ENCODE data around the gene H3-3A.

Gene H3-3A

GRCh38 chr1:226062558-226063223 lies at the start of gene H3-3A:
H3-3A (plus strand) TSS chr1:226062716; CDS start chr1:226064352, 1,636 bp downstream.
- DNase-seq = peak; percentile 92

- DNase-seq = no peak
Measured at GRCh38 chr1:226017070-226017469, 45.4 kb upstream of the H3-3A start.

GRCh38 chr1:226019572-226019971 lies 42.9 kb upstream of the H3-3A start:
- no peak for DNase-seq

GRCh38 chr1:226021401-226021800 lies 41.1 kb upstream of the H3-3A start:
- no peak for DNase-seq

GRCh38 chr1:226021801-226022200 lies 40.7 kb upstream of the H3-3A start:
- no peak for DNase-seq

GRCh38 chr1:226023735-226024134 lies 38.8 kb upstream of the H3-3A start:
- no peak for DNase-seq

- no peak for DNase-seq
Measured at GRCh38 chr1:226026833-226027232, 35.7 kb upstream of the H3-3A start.

- DNase-seq = no peak
Measured at GRCh38 chr1:226027538-226028217, 34.8 kb upstream of the H3-3A start.

GRCh38 chr1:226029093-226029496 lies 33.4 kb upstream of the H3-3A start:
- no peak for DNase-seq

- DNase-seq = no peak
Measured at GRCh38 chr1:226029568-226030225, 32.8 kb upstream of the H3-3A start.

- DNase-seq = no peak
Measured at GRCh38 chr1:226033582-226033981, 28.9 kb upstream of the H3-3A start.

- no peak for DNase-seq
Measured at GRCh38 chr1:226033991-226034390, 28.5 kb upstream of the H3-3A start.

GRCh38 chr1:226034482-226034881 lies 28.0 kb upstream of the H3-3A start:
- DNase-seq = peak; percentile 19

- DNase-seq = no peak
Measured at GRCh38 chr1:226035915-226036314, 26.6 kb upstream of the H3-3A start.

GRCh38 chr1:226038661-226039060 lies 23.9 kb upstream of the H3-3A start:
- no peak for DNase-seq

GRCh38 chr1:226041419-226041818 lies 21.1 kb upstream of the H3-3A start:
- no peak for DNase-seq

GRCh38 chr1:226044514-226045101 lies 17.9 kb upstream of the H3-3A start:
- no peak for DNase-seq

GRCh38 chr1:226046240-226046639 lies 16.3 kb upstream of the H3-3A start:
- no peak for DNase-seq

GRCh38 chr1:226047495-226047894 lies 15.0 kb upstream of the H3-3A start:
- DNase-seq = no peak

- no peak for DNase-seq
Measured at GRCh38 chr1:226048886-226049285, 13.6 kb upstream of the H3-3A start.

- DNase-seq = no peak
Measured at GRCh38 chr1:226050133-226050532, 12.4 kb upstream of the H3-3A start.

GRCh38 chr1:226051365-226051764 lies 11.2 kb upstream of the H3-3A start:
- no peak for DNase-seq

GRCh38 chr1:226052061-226052460 lies 10.5 kb upstream of the H3-3A start:
- DNase-seq = no peak

Measured in NCI-H1694 treated with DMSO at 0.1 percent for 48 hours (cell line).